ENCODE data around the gene ZCCHC7. TPM values are rescaled to one million over a fixed set of nuclear protein-coding genes. Genes with fewer than 3 reads are reported as not detected.
"Not testable (repeated sequence)": the region's sequence is repeated elsewhere in the genome, so short reads cannot be mapped to it uniquely, and the experiment has no call there.

ZCCHC7 gene
- total RNA-seq, 1 donor = 32.6 TPM

DNA sequence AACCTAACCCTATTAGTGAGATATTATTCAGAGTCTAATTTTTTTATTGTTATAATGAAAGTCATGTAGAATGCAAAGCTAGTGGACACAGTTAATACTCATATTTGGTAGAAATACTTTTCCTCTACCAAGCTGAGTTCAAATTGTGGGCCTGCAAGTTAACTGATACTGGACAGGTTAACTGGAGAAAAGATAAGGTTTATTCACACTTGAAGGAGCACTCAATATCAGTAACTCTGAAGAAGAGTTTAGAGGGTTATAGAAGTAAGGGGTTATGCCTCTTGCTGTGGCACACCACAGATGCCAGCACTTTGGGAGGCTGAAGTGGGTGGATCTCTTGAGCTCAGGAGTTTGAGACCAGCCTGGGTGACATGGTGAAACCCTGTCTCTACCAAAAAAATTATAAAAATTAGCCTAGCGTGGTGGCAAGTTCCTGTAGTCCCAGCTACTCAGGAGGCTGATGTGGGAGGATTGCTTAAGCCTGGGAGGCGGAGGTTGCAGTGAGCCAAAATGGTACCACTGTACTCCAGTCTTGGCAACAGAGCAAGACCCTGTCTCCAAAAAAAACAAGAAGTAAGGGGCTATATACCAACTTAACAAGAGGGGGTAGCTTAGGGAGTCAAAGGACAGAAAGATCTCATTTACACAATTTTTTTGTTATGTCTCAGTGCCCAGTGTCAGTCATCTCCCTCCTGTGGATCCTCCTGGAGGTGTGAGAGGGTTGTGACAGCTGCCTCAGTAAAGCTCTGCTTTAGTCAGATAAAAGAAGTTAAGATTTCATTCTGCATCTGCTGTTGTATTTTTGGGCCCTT, 180.9 kb downstream of the ZCCHC7 start:
- Histone ChIP-seq H3K4me2 (ENCODE audit: insufficient read depth, low read length) (no peak overlapping the region), H3K4me3 (ENCODE audit: insufficient read depth, low read length) (no peak overlapping the region), H4K20me1 (ENCODE audit: insufficient read depth, low read length) (no peaks in the 10 kb centered on the region), H3K79me2 (ENCODE audit: insufficient read depth, low read length) (peaks cover 21% of the 10 kb centered on the region), H3K9me3 (ENCODE audit: low read depth, low read length) (no peaks in the 10 kb centered on the region), H3K4me1 (ENCODE audit: insufficient read depth, low read length) (no peaks in the 10 kb centered on the region), H3K27ac (ENCODE audit: low read depth, low read length) (no peak overlapping the region), H2AFZ (ENCODE audit: low read length) (no peak overlapping the region), H3K36me3 (ENCODE audit: insufficient read depth, low read length) (peaks cover 12% of the 10 kb centered on the region), H3K27me3 (ENCODE audit: insufficient read depth, low read length) (no peaks in the 10 kb centered on the region)
- TF ChIP-seq CTCF (IDR thresholded peaks at IDR 0.05; ENCODE audit: extremely low read depth, low read depth, low read length) = no peak
- DNase-seq (ENCODE audit: insufficient read length, low spot score, missing footprints) = no peak

- Histone ChIP-seq H3K9me3 (ENCODE audit: low read depth, low read length) (no peaks in the 10 kb centered on the region), H3K4me3 (ENCODE audit: insufficient read depth, low read length) (no peak overlapping the region), H3K27ac (ENCODE audit: low read depth, low read length) (no peak overlapping the region), H3K4me2 (ENCODE audit: insufficient read depth, low read length) (no peak overlapping the region), H3K27me3 (ENCODE audit: insufficient read depth, low read length) (no peaks in the 10 kb centered on the region), H4K20me1 (ENCODE audit: insufficient read depth, low read length) (no peaks in the 10 kb centered on the region), H3K79me2 (ENCODE audit: insufficient read depth, low read length) (peaks cover 16% of the 10 kb centered on the region), H3K4me1 (ENCODE audit: insufficient read depth, low read length) (no peaks in the 10 kb centered on the region), H3K36me3 (ENCODE audit: insufficient read depth, low read length) (peaks cover 12% of the 10 kb centered on the region), H2AFZ (ENCODE audit: low read length) (no peak overlapping the region)
- TF ChIP-seq CTCF (IDR thresholded peaks at IDR 0.05; ENCODE audit: extremely low read depth, low read depth, low read length) = no peak
- DNase-seq (ENCODE audit: insufficient read length, low spot score, missing footprints) = no peak
These were observed 181.4 kb downstream of the ZCCHC7 start for GRCh38 chr9:37301854-37302172.

DNA sequence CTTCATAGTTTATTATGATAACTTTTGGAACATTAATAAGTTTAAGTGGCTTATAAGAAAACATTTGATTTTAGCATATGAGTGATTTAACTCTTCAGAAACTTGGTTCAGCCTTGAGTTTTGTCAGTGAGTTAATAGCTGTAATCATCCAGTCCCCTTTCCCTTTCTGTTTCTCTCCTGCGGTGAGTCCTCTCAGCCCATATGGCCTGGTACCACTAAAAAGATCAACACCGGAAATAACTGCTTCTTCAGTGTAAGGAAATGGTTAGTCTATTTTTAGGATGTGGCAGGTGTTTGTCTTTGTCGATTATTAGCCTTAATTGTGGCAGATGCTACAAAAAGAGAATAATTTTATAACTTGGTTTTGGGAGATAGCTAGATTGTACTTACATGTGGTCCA, 181.9 kb downstream of the ZCCHC7 start:
- Histone ChIP-seq H3K36me3 (ENCODE audit: insufficient read depth, low read length) (peaks cover 12% of the 10 kb centered on the region), H3K4me1 (ENCODE audit: insufficient read depth, low read length) (no peaks in the 10 kb centered on the region), H3K27me3 (ENCODE audit: insufficient read depth, low read length) (no peaks in the 10 kb centered on the region), H3K27ac (ENCODE audit: low read depth, low read length) (no peak overlapping the region), H3K79me2 (ENCODE audit: insufficient read depth, low read length) (peaks cover 16% of the 10 kb centered on the region), H2AFZ (ENCODE audit: low read length) (no peak overlapping the region), H4K20me1 (ENCODE audit: insufficient read depth, low read length) (no peaks in the 10 kb centered on the region), H3K4me2 (ENCODE audit: insufficient read depth, low read length) (no peak overlapping the region), H3K9me3 (ENCODE audit: low read depth, low read length) (no peaks in the 10 kb centered on the region), H3K4me3 (ENCODE audit: insufficient read depth, low read length) (no peak overlapping the region)
- no peak for TF ChIP-seq CTCF (IDR thresholded peaks at IDR 0.05; ENCODE audit: extremely low read depth, low read depth, low read length)
- DNase-seq (ENCODE audit: insufficient read length, low spot score, missing footprints) = no peak

DNA sequence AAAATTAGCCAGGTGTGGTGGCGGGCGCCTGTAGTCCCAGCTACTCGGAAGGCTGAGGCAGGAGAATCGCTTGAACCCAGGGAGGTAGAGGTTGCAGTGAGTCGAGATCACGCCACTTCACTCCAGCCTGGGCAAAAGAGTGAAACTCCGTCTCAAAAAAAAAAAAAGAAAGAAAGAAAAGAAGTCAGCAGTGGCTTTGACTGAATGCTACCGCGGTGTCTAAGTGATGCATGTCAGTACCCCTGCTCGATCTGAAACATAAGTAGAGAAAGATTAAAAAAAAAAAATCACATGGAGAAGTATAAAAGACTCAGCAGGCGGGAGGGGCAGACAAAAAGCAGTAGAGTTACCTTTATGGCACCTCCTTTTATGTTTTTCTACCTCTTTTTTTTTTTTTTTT, 182.9 kb downstream of the ZCCHC7 start:
- not testable (repeated sequence) for H3K4me3 ChIP-seq (ENCODE audit: insufficient read depth, low read length); DNase-seq (ENCODE audit: insufficient read length, low spot score, missing footprints); H3K27me3 ChIP-seq (ENCODE audit: insufficient read depth, low read length); H3K4me1 ChIP-seq (ENCODE audit: insufficient read depth, low read length); H3K4me2 ChIP-seq (ENCODE audit: insufficient read depth, low read length); H4K20me1 ChIP-seq (ENCODE audit: insufficient read depth, low read length); H3K27ac ChIP-seq (ENCODE audit: low read depth, low read length); H3K9me3 ChIP-seq (ENCODE audit: low read depth, low read length); H2AFZ ChIP-seq (ENCODE audit: low read length)
- Histone ChIP-seq H3K36me3 (ENCODE audit: insufficient read depth, low read length) (peaks cover 12% of the 10 kb centered on the region), H3K79me2 (ENCODE audit: insufficient read depth, low read length) (peaks cover 11% of the 10 kb centered on the region)
